Ishikawa (cell line): ENCODE data around the gene HS3ST3A1.

Experiments used
- CEBPB ChIP-seq: IDR thresholded peaks from 2 replicates; pipeline ENCODE4 v1.6.1; 2012
- CREB1 ChIP-seq: IDR thresholded peaks from 2 replicates; pipeline ENCODE4 v1.6.1; 2012; ENCODE audit warnings: low read depth
- EGR1 ChIP-seq: IDR thresholded peaks from 2 replicates; pipeline ENCODE4 v1.6.1; 2012
- EP300 ChIP-seq: IDR thresholded peaks from 2 replicates; pipeline ENCODE4 v1.6.1; 2012; ENCODE audit warnings: borderline replicate concordance
- FOXM1 ChIP-seq: IDR thresholded peaks from 2 replicates; pipeline ENCODE4 v1.6.1; 2012; ENCODE audit warnings: low read depth, borderline replicate concordance
- NFIC ChIP-seq: IDR thresholded peaks from 2 replicates; pipeline ENCODE4 v1.6.1; 2012
- RAD21 ChIP-seq: IDR thresholded peaks from 2 replicates; pipeline ENCODE4 v1.6.1; 2012; ENCODE audit warnings: low read depth
- REST ChIP-seq: IDR thresholded peaks from 2 replicates; pipeline ENCODE4 v1.6.1; 2012; ENCODE audit warnings: low read depth, mild to moderate bottlenecking
- TAF1 ChIP-seq: IDR thresholded peaks from 2 replicates; pipeline ENCODE4 v1.6.1; 2012; ENCODE audit warnings: low read depth, mild to moderate bottlenecking
- TCF12 ChIP-seq: IDR thresholded peaks from 2 replicates; pipeline ENCODE4 v1.6.1; 2012; ENCODE audit warnings: low read depth
- TEAD4 ChIP-seq: IDR thresholded peaks from 2 replicates; pipeline ENCODE4 v1.6.1; 2012
- YY1 ChIP-seq: IDR thresholded peaks from 2 replicates; pipeline ENCODE4 v1.6.1; 2012; ENCODE audit warnings: low read depth
- ZBTB7A ChIP-seq: IDR thresholded peaks from 2 replicates; pipeline ENCODE4 v1.6.1; 2012; ENCODE audit warnings: low read depth
- TF ChIP-seq, protein P1 (sequence below): IDR thresholded peaks from 2 replicates; pipeline ENCODE4 v1.6.1; 2012
- TF ChIP-seq, protein P2 (sequence below): IDR thresholded peaks from 2 replicates; pipeline ENCODE4 v1.6.1; 2012

Gene HS3ST3A1

GRCh38 chr17:13636951-13637350 is 35.2 kb upstream of the HS3ST3A1 start:
- TF ChIP-seq EGR1, result no peak
- no peak for TF ChIP-seq TCF12
- no peak for TF ChIP-seq EP300
- no peak for TF ChIP-seq CEBPB
- no peak for TF ChIP-seq ZBTB7A
- no peak for TF ChIP-seq FOXM1
- no peak for TF ChIP-seq YY1

GRCh38 chr17:13635951-13636350 is 34.2 kb upstream of the HS3ST3A1 start:
- TF ChIP-seq TEAD4, result no peak
- no peak for TF ChIP-seq EGR1
- no peak for TF ChIP-seq NFIC
- TF ChIP-seq TAF1, result no peak
- TF ChIP-seq EP300, result peak; percentile 39; the same call in 1 of the 2 replicates
- peak; percentile 83 for TF ChIP-seq CEBPB

GRCh38 chr17:13634021-13634420 is 32.3 kb upstream of the HS3ST3A1 start:
- TF ChIP-seq, protein P1, sequence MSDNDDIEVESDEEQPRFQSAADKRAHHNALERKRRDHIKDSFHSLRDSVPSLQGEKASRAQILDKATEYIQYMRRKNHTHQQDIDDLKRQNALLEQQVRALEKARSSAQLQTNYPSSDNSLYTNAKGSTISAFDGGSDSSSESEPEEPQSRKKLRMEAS, result no peak
- TF ChIP-seq TEAD4 (no peak), RAD21 (no peak), TAF1 (no peak), CREB1 (no peak), FOXM1 (no peak), YY1 (no peak), TCF12 (no peak), ZBTB7A (no peak), EP300 (no peak), NFIC (no peak), CEBPB (no peak)
- TF ChIP-seq, protein P2, sequence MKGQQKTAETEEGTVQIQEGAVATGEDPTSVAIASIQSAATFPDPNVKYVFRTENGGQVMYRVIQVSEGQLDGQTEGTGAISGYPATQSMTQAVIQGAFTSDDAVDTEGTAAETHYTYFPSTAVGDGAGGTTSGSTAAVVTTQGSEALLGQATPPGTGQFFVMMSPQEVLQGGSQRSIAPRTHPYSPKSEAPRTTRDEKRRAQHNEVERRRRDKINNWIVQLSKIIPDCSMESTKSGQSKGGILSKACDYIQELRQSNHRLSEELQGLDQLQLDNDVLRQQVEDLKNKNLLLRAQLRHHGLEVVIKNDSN, result no peak

GRCh38 chr17:13631529-13631928 is 29.8 kb upstream of the HS3ST3A1 start:
- TF ChIP-seq, protein P1, result no peak
- TF ChIP-seq CEBPB, result peak; percentile 70
- TF ChIP-seq, protein P2, result no peak
- TF ChIP-seq ZBTB7A, result no peak
- no peak for TF ChIP-seq EGR1
- TF ChIP-seq TCF12, result peak; percentile 50; the same call in 1 of the 2 replicates
- no peak for TF ChIP-seq FOXM1
- TF ChIP-seq NFIC, result no peak
- TF ChIP-seq TAF1, result no peak
- no peak for TF ChIP-seq YY1
- no peak for TF ChIP-seq CREB1
- TF ChIP-seq TEAD4, result no peak
- no peak for TF ChIP-seq RAD21
- TF ChIP-seq EP300, result peak; percentile 31; the same call in 1 of the 2 replicates
- TF ChIP-seq REST, result no peak

DNA sequence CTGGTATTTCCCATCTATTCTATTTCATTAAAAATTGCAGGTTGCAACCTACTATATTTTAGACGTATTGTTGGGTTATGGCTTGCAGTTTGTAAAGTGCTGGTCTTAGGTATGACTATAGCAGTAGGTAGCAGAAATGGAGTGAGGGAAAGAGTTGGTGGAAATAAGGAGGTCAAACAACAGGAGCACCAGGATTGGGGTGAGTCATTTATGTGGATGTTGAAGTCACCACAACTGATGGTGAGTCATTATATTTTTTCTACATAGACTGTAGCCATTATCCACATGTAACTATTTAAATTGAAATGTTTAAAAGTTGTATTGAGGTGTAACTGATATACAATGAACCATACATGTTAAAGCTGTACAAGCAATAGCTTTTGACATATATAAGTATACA is 25.0 kb upstream of the HS3ST3A1 start:
- TF ChIP-seq CREB1 (no peak), ZBTB7A (no peak), TEAD4 (no peak), TAF1 (no peak), REST (no peak), YY1 (no peak)
- TF ChIP-seq, protein P2, result no peak
- TF ChIP-seq, protein P1, result no peak
